Fibroblast of villous mesenchyme (primary cell): ENCODE results near the gene FAM163B. TPM values are rescaled to one million over a fixed set of nuclear protein-coding genes. Genes with fewer than 3 reads are reported as not detected.

Experiments
- DNase-seq: peaks from one replicate; pipeline ENCODE4 v3.0.0-alpha.2; 2010; ENCODE audit warnings: low read depth
- H3K4me3 ChIP-seq: 2 replicates; pipeline ENCODE4 v1.5.1; 2011; ENCODE audit warnings: low read depth, mild to moderate bottlenecking, low read length
- total RNA-seq: library from RNA; depleted of rRNA; stranded (reverse); fragments of >200 nt; gene quantifications from 2 replicates; pipeline ENCODE4 v1.2.3, GENCODE V29; 2012
- TF ChIP-seq, protein P1 (sequence below): IDR thresholded peaks from 2 replicates; pipeline ENCODE4 v1.5.1; 2012; ENCODE audit warnings: low read depth, mild to moderate bottlenecking, low read length; ENCODE audit not compliant: insufficient read depth

FAM163B gene
- not detected in 2 replicates for total RNA-seq

DNA sequence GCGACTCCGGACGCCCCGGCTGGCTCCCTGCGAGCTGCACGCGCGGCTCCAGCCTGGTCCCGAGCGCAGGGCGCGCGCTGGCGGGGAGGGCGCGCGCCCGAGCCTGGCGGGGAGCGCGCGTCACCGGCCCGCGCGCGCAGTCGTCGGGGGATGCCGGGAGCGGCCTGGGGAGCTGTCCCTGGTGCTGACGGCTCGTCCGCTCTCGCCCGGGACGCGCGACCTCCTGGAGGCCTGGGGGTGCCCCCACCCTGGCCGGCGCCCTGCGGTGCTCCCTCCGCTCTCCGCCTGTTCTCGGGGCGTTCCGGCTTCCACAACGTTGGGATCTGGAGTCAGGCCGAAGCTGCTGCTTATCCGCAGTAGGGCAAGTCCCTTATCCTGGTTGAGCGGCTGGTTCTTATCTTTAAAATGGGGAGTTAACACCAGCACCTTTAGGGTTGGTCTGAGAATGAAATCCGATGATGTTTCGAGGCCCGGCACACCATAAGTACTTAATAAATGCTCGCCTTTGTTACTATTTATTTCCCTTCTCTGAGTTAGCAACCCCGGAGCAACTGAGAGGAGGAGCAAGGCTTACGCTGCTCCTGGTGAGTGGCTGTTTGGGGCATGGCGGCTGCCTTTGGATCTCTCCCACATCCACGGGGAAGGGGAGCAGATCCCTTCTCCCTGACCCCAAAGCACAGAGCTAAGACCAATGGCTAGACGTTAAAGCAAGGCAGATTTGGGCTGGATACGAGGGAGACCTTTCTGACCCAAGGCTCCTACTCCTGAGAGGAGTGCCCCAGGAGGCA is at the start of gene FAM163B:
Gene FAM163B, minus strand, starts transcription at position 79 of the 788 bp plus-strand sequence. CDS start 29,166 bp downstream, outside the sequence.
- no peak within 1 kb of the TSS for H3K4me3 ChIP-seq
- DNase-seq: peak; percentile 48
- TF ChIP-seq, protein P1, sequence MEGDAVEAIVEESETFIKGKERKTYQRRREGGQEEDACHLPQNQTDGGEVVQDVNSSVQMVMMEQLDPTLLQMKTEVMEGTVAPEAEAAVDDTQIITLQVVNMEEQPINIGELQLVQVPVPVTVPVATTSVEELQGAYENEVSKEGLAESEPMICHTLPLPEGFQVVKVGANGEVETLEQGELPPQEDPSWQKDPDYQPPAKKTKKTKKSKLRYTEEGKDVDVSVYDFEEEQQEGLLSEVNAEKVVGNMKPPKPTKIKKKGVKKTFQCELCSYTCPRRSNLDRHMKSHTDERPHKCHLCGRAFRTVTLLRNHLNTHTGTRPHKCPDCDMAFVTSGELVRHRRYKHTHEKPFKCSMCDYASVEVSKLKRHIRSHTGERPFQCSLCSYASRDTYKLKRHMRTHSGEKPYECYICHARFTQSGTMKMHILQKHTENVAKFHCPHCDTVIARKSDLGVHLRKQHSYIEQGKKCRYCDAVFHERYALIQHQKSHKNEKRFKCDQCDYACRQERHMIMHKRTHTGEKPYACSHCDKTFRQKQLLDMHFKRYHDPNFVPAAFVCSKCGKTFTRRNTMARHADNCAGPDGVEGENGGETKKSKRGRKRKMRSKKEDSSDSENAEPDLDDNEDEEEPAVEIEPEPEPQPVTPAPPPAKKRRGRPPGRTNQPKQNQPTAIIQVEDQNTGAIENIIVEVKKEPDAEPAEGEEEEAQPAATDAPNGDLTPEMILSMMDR: no peak

- DNase-seq: no peak
- TF ChIP-seq, protein P1: no peak
Measured at GRCh38 chr9:133657120-133657661, 48.0 kb upstream of the FAM163B start.

GRCh38 chr9:133656211-133657119 is 47.3 kb upstream of the FAM163B start:
- TF ChIP-seq, protein P1: no peak
- H3K4me3 ChIP-seq: no peak overlapping the region
- no peak for DNase-seq

More at GRCh38 chr9:133657120-133657661, 48.0 kb upstream of the FAM163B start:
- no peak overlapping the region for H3K4me3 ChIP-seq

GRCh38 chr9:133655701-133656100 is 46.5 kb upstream of the FAM163B start:
- no peak for DNase-seq
- no peak overlapping the region for H3K4me3 ChIP-seq
- TF ChIP-seq, protein P1: no peak

GRCh38 chr9:133654736-133655657 is 45.8 kb upstream of the FAM163B start:
- H3K4me3 ChIP-seq: no peak overlapping the region
- TF ChIP-seq, protein P1: no peak
- DNase-seq: no peak

DNA sequence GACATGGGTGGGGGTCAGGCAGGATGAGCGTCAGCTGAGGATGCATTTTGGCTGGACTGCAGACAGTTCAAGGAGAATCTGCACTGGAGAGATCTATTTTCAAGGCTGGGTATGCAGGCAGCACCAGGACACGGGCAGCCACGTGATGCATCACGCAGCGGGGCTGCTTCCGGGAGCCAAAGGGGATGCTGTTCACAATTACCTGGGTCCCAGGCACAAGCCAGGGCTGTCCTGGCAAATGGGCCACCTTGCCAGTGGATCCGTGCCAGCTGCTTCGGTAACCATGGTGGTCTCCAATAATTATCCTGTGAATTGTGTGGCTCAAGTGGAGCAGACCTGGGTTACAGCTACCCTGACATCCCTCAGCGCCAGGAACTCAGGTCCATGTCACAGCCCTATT is 44.4 kb upstream of the FAM163B start:
- TF ChIP-seq, protein P1: no peak
- DNase-seq: no peak
- no peak overlapping the region for H3K4me3 ChIP-seq
